GM23248 (cell line): ENCODE results near the gene LMF1. TPM values are rescaled to one million over a fixed set of nuclear protein-coding genes. Genes with fewer than 3 reads are reported as not detected.
"Not testable (repeated sequence)": the region's sequence is repeated elsewhere in the genome, so short reads cannot be mapped to it uniquely, and the experiment has no call there.

ENCODE experiments used
- DNase-seq: peaks from one replicate; pipeline ENCODE4 v3.0.0-alpha.2; 2015
- H2AFZ ChIP-seq: fragments of 200-600 bp; sonication (generic); 2 replicates; pipeline ENCODE4 v1.6.1; 2016; ENCODE audit warnings: antibody characterized with exemption
- H3F3A ChIP-seq: fragments of 200-600 bp; sonication (generic); 2 replicates; pipeline ENCODE4 v1.6.1; 2016; ENCODE audit warnings: mild to moderate bottlenecking, antibody characterized with exemption, mixed run types; ENCODE audit not compliant: insufficient read depth
- H3K27ac ChIP-seq: fragments of 200-600 bp; sonication (generic); 2 replicates; pipeline ENCODE4 v1.5.1; 2016; ENCODE audit warnings: mild to moderate bottlenecking
- H3K27me3 ChIP-seq: fragments of 200-600 bp; sonication (generic); replicated peaks from 2 replicates; pipeline ENCODE4 v1.6.1; 2016; ENCODE audit warnings: mild to moderate bottlenecking; ENCODE audit not compliant: insufficient read depth
- H3K36me3 ChIP-seq: fragments of 200-600 bp; sonication (generic); 2 replicates; pipeline ENCODE4 v1.6.1; 2016; ENCODE audit warnings: low read depth, mild to moderate bottlenecking
- H3K4me1 ChIP-seq: fragments of 200-600 bp; sonication (generic); 2 replicates; pipeline ENCODE4 v1.6.1; 2016; ENCODE audit warnings: mild to moderate bottlenecking; ENCODE audit not compliant: insufficient read depth
- H3K4me2 ChIP-seq: fragments of 200-600 bp; sonication (generic); one replicate; pipeline ENCODE4 v1.6.1; 2016; ENCODE audit warnings: mild to moderate bottlenecking; ENCODE audit not compliant: unreplicated experiment
- H3K4me3 ChIP-seq: fragments of 200-600 bp; sonication (generic); 2 replicates; pipeline ENCODE4 v1.5.1; 2016; ENCODE audit warnings: mild to moderate bottlenecking
- H3K79me2 ChIP-seq: fragments of 200-600 bp; sonication (generic); 2 replicates; pipeline ENCODE4 v1.6.1; 2016; ENCODE audit warnings: mild to moderate bottlenecking; ENCODE audit not compliant: insufficient read depth
- H3K9ac ChIP-seq: fragments of 200-600 bp; sonication (generic); 2 replicates; pipeline ENCODE4 v1.6.1; 2016; ENCODE audit warnings: mild to moderate bottlenecking
- H3K9me2 ChIP-seq: fragments of 200-600 bp; sonication (generic); 2 replicates; pipeline ENCODE4 v1.6.1; 2016; ENCODE audit warnings: mixed run types, mild to moderate bottlenecking, moderate library complexity; ENCODE audit not compliant: insufficient read depth
- H3K9me3 ChIP-seq: fragments of 200-600 bp; sonication (generic); one replicate; pipeline ENCODE4 v1.6.1; 2017; ENCODE audit warnings: low read depth
- H4K20me1 ChIP-seq: fragments of 200-600 bp; sonication (generic); 2 replicates; pipeline ENCODE4 v1.6.0; 2016; ENCODE audit not compliant: insufficient read depth
- EZH2 ChIP-seq: fragments of 200-600 bp; sonication (generic); IDR thresholded peaks from 2 replicates; pipeline ENCODE4 v1.6.1; 2018; ENCODE audit warnings: antibody characterized with exemption, mild to moderate bottlenecking; ENCODE audit not compliant: insufficient read depth, poor library complexity, severe bottlenecking
- EZH2phosphoT487 ChIP-seq: fragments of 200-600 bp; sonication (generic); IDR thresholded peaks from 2 replicates; pipeline ENCODE4 v1.6.1; 2018; ENCODE audit warnings: antibody characterized with exemption, moderate library complexity, mild to moderate bottlenecking, low read depth; ENCODE audit not compliant: insufficient read depth
- WGBS, 2 experiments: methylation state at CpG; one replicate each; pipeline ENCODE4 v1.1.6; 2015 to 2017; ENCODE audit warnings: low lambda C conversion rate in 2 of 2, low coverage in 1 of 2; ENCODE audit errors: missing lambda C conversion rate in 2 of 2; 5-methylcytosine and 5-hydroxymethylcytosine counted together
- in situ Hi-C: fragments of 300-500 bp; cut with MboI; formaldehyde crosslinking; loops from 2 replicates; pipeline ENCODE4 v1.15.0; 2020
- polyA plus RNA-seq: library from polyadenylated mRNA; unstranded; fragments of >200 nt; fragmentation: Nextera tagmentation; extraction: Ambion mirVana; gene quantifications from 2 replicates; pipeline ENCODE4 v1.2.1, GENCODE V29; 2016
- total RNA-seq: library from RNA; depleted of rRNA; stranded (reverse); fragments of >200 nt; shearing (Covaris generic); gene quantifications from 2 replicates; pipeline ENCODE4 v1.2.3, GENCODE V29; 2014

LMF1 gene
- total and polyA plus RNA-seq, 2 experiments from 2014 or later = 23.1 to 53.0 TPM

DNA sequence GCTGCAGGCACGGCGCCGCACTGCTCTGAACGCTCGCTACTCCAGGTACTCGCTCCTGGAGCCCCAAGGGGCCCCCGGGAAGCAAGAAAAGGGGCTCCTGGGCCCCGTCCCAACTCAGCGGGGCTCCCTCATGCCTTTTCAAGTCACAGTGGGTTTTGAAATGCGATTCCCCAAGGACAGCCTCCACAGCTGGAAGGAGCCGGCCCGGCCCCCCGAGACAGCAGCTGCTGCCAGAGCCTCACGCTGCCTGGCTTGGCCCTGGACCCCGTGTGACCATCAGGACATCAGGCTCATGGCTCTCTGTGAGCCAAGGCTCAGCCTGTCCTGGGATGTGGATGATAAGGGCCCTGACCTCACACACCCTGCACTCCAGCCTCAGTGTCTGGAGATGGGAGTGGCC lies 80.6 kb downstream of the LMF1 start:
- Histone ChIP-seq H3K9me2 (no peaks in the 10 kb centered on the region), H4K20me1 (no peaks in the 10 kb centered on the region), H3K9me3 (no peaks in the 10 kb centered on the region), H3K9ac (no peak overlapping the region), H3F3A (no peaks in the 10 kb centered on the region), H3K79me2 (no peaks in the 10 kb centered on the region), H3K4me3 (no peak overlapping the region), H3K4me2 (no peak overlapping the region), H2AFZ (no peak overlapping the region), H3K4me1 (no peaks in the 10 kb centered on the region), H3K27me3 (no peaks in the 10 kb centered on the region), H3K27ac (no peak overlapping the region), H3K36me3 (no peaks in the 10 kb centered on the region)
- no peak for DNase-seq
- TF ChIP-seq EZH2phosphoT487 (no peak), EZH2 (no peak)
- WGBS, 2 experiments = 80 to 81% methylated on average over 14 to 15 of the region's 15 CpGs
- in situ Hi-C loops = no loop called here

GRCh38 chr16:889586-889985 lies 81.2 kb downstream of the LMF1 start:
- no peaks in the 10 kb centered on the region for H4K20me1 ChIP-seq
- H3K4me1 ChIP-seq = no peaks in the 10 kb centered on the region
- no peak for DNase-seq
- H3K9me3 ChIP-seq = no peaks in the 10 kb centered on the region
- in situ Hi-C loops = no loop called here
- no peaks in the 10 kb centered on the region for H3K9me2 ChIP-seq
- no peak overlapping the region for H3K9ac ChIP-seq
- no peaks in the 10 kb centered on the region for H3K27me3 ChIP-seq
- no peaks in the 10 kb centered on the region for H3K79me2 ChIP-seq
- WGBS, 2 experiments = 88 to 90% methylated on average over 11 of the region's 11 CpGs
- H3K27ac ChIP-seq = no peak overlapping the region
- H3F3A ChIP-seq = no peaks in the 10 kb centered on the region
- H3K36me3 ChIP-seq = peaks cover 4% of the 10 kb centered on the region; the same call in 1 of the 2 replicates
- no peak overlapping the region for H3K4me2 ChIP-seq
- H3K4me3 ChIP-seq = no peak overlapping the region
- TF ChIP-seq EZH2phosphoT487 (no peak), EZH2 (no peak)
- no peak overlapping the region for H2AFZ ChIP-seq

GRCh38 chr16:888901-889570 lies 81.7 kb downstream of the LMF1 start:
- Histone ChIP-seq H3K4me3 (no peak overlapping the region), H3K9me2 (no peaks in the 10 kb centered on the region), H3F3A (no peaks in the 10 kb centered on the region), H3K36me3 (peaks cover 9% of the 10 kb centered on the region), H4K20me1 (no peaks in the 10 kb centered on the region), H3K4me1 (no peaks in the 10 kb centered on the region), H3K9me3 (no peaks in the 10 kb centered on the region), H3K4me2 (no peak overlapping the region), H3K9ac (no peak overlapping the region), H3K27ac (no peak overlapping the region), H3K27me3 (no peaks in the 10 kb centered on the region), H2AFZ (no peak overlapping the region), H3K79me2 (no peaks in the 10 kb centered on the region)
- no peak for DNase-seq
- in situ Hi-C loops = no loop called here
- TF ChIP-seq EZH2phosphoT487 (no peak), EZH2 (no peak)
- WGBS, 2 experiments = 80 to 85% methylated on average over 24 of the region's 24 CpGs

DNA sequence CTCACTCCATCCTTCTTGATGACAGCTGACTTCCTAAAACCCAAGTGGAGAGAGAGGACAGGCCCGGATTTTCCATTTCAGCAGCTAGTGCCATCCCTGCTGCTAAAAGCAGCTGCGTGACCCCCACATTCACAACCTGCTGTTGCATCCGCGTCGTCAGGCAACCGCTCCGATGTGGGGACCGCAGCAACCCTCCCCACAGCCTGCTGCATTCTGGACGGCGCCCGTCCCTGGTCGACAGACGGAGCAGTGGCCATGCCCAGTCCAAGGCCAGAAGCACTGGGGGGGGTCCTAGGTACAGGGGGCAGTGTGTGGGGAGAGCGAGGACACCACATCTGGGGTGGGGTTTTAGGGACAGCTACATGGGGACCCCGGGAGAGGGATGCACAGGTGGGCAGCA lies 82.3 kb downstream of the LMF1 start:
- H4K20me1 ChIP-seq, H2AFZ ChIP-seq, H3K9me3 ChIP-seq, H3K27ac ChIP-seq, H3F3A ChIP-seq, H3K4me3 ChIP-seq, H3K9ac ChIP-seq, H3K79me2 ChIP-seq, H3K4me2 ChIP-seq, H3K9me2 ChIP-seq, H3K4me1 ChIP-seq, H3K27me3 ChIP-seq, DNase-seq, in situ Hi-C loops: not testable (repeated sequence)
- H3K36me3 ChIP-seq = peaks cover 15% of the 10 kb centered on the region
- 88 to 93% methylated on average over 11 to 14 of the region's 15 CpGs for WGBS, 2 experiments

- TF ChIP-seq EZH2 (no peak), EZH2phosphoT487 (no peak)
- Histone ChIP-seq H2AFZ (no peak overlapping the region), H3K9me3 (no peaks in the 10 kb centered on the region), H3F3A (no peaks in the 10 kb centered on the region), H3K4me3 (no peak overlapping the region), H3K36me3 (peaks cover 16% of the 10 kb centered on the region), H3K79me2 (no peaks in the 10 kb centered on the region), H3K27me3 (no peaks in the 10 kb centered on the region), H4K20me1 (no peaks in the 10 kb centered on the region), H3K4me2 (no peak overlapping the region), H3K9ac (no peak overlapping the region), H3K9me2 (no peaks in the 10 kb centered on the region), H3K4me1 (no peaks in the 10 kb centered on the region), H3K27ac (no peak overlapping the region)
- no peak for DNase-seq
- 89 to 95% methylated on average over 17 to 20 of the region's 20 CpGs for WGBS, 2 experiments
- in situ Hi-C loops = no loop called here
These were observed 82.9 kb downstream of the LMF1 start for GRCh38 chr16:887846-888245.
